HG02763 (cell line): ENCODE measurements around the gene OR1K1.
"Not testable (repeated sequence)": the region's sequence is repeated elsewhere in the genome, so short reads cannot be mapped to it uniquely, and the experiment has no call there.

Experiments used
- ATAC-seq: cut with Tn5 transposase; IDR thresholded peaks from one replicate; pipeline ENCODE4 v1.9.1; 2021; ENCODE audit warnings: mild to moderate bottlenecking, moderate library complexity; ENCODE audit not compliant: unreplicated experiment

Gene OR1K1, protein sequence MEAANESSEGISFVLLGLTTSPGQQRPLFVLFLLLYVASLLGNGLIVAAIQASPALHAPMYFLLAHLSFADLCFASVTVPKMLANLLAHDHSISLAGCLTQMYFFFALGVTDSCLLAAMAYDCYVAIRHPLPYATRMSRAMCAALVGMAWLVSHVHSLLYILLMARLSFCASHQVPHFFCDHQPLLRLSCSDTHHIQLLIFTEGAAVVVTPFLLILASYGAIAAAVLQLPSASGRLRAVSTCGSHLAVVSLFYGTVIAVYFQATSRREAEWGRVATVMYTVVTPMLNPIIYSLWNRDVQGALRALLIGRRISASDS

DNA sequence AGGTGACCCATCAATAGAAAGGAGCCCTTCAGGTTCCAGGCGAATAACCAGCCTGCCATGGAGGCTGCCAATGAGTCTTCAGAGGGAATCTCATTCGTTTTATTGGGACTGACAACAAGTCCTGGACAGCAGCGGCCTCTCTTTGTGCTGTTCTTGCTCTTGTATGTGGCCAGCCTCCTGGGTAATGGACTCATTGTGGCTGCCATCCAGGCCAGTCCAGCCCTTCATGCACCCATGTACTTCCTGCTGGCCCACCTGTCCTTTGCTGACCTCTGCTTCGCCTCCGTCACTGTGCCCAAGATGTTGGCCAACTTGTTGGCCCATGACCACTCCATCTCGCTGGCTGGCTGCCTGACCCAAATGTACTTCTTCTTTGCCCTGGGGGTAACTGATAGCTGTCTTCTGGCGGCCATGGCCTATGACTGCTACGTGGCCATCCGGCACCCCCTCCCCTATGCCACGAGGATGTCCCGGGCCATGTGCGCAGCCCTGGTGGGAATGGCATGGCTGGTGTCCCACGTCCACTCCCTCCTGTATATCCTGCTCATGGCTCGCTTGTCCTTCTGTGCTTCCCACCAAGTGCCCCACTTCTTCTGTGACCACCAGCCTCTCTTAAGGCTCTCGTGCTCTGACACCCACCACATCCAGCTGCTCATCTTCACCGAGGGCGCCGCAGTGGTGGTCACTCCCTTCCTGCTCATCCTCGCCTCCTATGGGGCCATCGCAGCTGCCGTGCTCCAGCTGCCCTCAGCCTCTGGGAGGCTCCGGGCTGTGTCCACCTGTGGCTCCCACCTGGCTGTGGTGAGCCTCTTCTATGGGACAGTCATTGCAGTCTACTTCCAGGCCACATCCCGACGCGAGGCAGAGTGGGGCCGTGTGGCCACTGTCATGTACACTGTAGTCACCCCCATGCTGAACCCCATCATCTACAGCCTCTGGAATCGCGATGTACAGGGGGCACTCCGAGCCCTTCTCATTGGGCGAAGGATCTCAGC lies at the start of gene OR1K1:
OR1K1 (plus strand) TSS at position 58 of the 995 bp plus-strand sequence; CDS start at position 58, 0 bp downstream.
- no peak for ATAC-seq

- no peak for ATAC-seq
Measured at GRCh38 chr9:122754825-122755224, 45.1 kb upstream of the OR1K1 start.

DNA sequence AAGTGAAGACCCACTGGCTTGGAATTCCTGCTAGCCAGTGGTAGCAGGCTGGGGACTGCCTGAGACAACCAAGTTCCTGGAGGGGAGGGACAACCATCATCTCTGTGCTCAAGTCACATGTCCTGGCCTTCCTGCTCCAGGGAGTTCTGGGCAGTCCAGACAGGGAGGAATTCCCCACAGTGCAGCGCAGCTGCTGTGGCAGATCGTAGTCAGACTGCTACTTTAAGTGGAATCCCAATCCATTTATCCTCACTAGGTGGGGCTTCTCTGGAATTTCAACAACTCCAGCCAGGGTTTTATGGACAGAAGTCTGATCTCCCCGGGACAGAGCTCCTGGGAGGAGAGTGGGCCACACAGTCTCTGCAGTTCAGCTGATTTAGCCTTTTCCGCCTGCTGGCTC lies 32.1 kb upstream of the OR1K1 start:
- no peak for ATAC-seq

DNA sequence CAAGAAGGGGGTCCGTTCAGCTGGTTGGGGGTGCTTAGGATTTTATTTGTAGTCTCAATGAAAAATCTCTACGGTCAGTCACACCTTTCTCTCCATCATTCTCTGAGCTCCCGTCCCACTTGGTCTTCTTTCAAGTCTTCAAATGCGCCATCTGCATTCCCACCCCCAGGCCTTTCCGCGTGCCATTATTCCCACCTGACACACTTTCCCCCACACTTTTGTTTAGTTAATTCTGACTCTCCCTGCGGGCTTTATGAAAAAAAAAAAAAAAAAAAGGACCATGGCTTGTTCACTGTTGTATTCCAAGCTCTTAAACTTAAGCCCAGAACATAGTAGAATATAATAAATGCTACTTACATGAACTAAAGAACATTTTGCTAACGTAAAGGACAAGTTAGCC lies 22.9 kb upstream of the OR1K1 start:
- no peak for ATAC-seq

GRCh38 chr9:122777935-122778627 lies 21.8 kb upstream of the OR1K1 start:
- no peak for ATAC-seq

GRCh38 chr9:122779181-122779580 lies 20.7 kb upstream of the OR1K1 start:
- ATAC-seq, result no peak

DNA sequence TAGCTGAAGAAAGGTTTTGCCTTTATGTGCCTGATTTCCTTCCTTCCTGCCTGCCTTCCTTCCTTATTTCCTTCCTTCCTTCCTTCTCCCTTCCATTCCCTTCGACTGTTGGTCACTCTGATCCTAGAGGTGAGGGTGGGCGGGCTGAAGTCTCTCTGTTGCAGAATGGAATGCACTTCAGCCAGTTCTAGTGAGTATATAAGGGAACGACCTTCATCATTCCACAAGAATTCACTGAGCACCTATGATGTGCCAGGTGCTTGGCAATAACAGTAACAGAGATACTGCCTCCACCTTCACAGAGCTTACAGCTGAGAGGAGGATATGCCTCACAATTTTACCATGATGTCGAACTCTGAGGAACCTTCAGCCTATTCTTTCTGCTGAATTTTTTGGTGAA lies 19.9 kb upstream of the OR1K1 start:
- ATAC-seq, result no peak

GRCh38 chr9:122781671-122782070 lies 18.3 kb upstream of the OR1K1 start:
- ATAC-seq, result no peak

- no peak for ATAC-seq
Measured at GRCh38 chr9:122785269-122785668, 14.7 kb upstream of the OR1K1 start.

DNA sequence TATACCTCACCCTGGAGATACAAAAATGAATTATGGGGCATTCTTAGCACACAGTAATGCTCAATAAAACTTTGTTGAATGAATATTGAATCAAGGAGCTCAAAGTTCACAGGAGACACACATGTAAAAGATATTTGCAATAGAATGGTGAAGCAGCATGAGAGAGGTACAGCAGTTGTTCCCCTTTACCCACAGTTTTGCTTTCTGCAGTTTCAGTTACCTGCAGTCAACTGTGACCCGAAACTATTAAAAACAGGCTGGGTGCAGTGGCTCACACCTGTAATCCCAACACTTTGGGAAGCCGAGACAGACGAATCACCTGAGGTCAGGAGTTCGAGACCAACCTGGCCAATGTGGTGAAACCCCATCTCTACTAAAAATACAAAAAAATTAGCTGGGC lies 13.6 kb upstream of the OR1K1 start:
- ATAC-seq, result no peak

- ATAC-seq, result no peak
Measured at GRCh38 chr9:122788831-122789230, 11.1 kb upstream of the OR1K1 start, which contains the start of gene OR5C1. Gene OR5C1 (plus strand): TSS chr9:122788933. CDS start chr9:122788933, 0 bp downstream.

DNA sequence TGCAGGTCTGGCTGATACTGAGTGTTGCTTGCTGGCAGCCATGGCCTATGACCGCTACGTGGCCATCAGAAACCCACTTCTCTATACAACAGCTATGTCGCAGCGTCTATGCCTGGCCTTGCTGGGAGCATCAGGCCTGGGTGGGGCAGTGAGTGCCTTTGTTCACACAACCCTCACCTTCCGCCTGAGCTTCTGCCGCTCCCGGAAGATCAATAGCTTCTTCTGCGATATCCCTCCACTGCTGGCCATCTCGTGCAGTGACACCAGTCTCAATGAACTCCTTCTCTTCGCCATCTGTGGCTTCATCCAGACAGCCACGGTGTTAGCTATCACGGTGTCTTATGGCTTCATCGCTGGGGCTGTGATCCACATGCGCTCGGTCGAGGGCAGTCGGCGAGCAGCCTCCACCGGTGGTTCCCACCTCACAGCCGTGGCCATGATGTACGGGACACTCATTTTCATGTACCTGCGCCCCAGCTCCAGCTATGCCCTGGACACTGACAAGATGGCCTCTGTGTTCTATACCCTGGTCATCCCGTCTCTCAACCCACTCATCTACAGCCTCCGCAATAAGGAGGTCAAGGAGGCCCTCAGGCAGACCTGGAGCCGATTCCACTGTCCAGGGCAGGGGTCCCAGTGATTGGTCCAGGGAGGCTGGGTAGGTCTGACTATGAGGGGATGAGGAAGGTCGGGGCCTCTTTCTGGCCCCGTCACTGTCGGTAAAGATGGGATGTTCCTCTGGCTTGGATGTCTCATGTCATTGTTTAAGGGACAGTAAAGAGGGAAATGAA lies 10.5 kb upstream of the OR1K1 start:
- no peak for ATAC-seq

DNA sequence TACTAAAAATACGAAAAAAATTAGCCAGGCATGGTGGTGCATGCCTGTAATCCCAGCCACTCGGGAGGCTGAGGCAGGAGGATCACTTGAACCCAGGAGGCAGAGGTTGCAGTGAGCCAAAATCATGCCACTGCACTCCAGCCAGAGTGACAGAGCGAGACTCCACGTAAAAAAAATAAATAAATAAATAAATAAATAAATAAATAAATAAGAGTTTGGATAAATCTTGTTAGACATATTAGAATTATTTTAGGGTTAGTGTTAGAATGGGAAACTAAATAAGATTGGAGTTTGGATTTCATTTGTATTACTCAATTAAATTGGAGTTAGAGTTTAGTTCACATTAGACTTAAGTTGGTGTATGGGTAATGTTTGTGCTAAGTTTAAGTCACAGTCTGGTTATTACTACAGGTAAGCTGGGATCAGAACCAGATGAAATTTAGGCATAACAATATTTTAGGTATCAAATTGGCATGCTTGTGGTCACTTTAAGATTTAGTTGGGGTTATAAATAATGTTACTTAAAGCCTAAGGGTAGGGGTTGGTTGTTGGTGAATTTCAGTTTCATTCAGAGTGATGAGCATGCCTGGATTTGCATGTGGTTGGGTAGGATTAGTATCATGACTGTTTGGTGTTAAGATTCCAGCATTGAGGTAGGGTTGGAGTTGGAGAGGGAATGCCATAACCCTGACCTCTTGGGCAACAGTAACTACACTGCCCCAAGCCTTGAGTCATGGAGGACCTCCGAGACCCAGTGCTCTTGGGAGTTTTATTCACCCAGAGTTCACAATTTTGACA lies 7.9 kb upstream of the OR1K1 start:
- ATAC-seq, result no peak

- ATAC-seq, result no peak
Measured at GRCh38 chr9:122797316-122798063, 2.4 kb upstream of the OR1K1 start.

GRCh38 chr9:122806661-122807060 lies 6.7 kb downstream of the OR1K1 start:
- no peak for ATAC-seq

- no peak for ATAC-seq
Measured at GRCh38 chr9:122807271-122807900, 7.5 kb downstream of the OR1K1 start.

- ATAC-seq, result no peak
Measured at GRCh38 chr9:122808141-122808540, 8.2 kb downstream of the OR1K1 start.

DNA sequence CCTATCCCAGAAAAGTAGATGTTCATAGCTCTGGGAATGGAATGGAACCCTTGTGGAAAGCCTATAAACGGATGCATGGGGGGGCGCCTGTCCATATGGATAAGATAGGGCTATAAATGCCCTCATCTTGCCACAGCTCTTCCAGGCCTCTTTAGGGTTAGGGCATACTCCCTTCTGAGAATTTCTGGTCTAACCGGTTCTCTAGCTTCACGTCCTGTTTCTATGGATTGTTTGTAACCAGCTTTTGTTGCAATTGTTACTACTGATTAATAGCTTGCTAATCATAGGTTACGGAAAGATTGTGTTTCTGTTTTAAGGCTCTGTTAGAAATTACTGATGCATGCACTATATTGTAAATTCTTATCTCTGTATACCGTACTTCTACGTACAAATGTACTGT lies 9.3 kb downstream of the OR1K1 start:
- ATAC-seq, result not testable (repeated sequence)
